Ammon's horn (tissue), 1 donor: ENCODE measurements around the gene PRKD3.
"Not testable (repeated sequence)": the region's sequence is repeated elsewhere in the genome, so short reads cannot be mapped to it uniquely, and the experiment has no call there.

Experiments
- DNase-seq: peaks from one replicate; pipeline ENCODE4 v3.0.0-alpha.2; 2016; ENCODE audit warnings: low spot score

The PRKD3 gene

DNA sequence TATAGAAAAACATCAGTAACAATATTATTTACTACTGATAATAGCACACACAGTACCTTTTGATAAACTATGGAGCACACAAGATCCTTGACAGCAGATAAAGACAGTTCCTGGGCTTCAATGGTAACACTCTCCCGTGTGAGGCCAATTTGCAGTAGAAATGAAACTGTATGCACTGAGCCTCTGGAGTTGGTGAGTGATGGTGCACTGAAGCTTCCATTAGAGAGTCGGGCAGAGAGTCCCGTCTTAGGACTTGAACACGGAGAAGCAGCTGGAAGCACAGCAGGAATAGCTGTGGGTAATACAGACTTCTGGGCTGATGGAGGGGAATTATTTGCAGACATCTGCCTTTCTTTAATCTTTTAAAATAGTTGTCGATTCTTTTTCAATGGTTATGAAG is 8.5 kb downstream of the PRKD3 start:
- DNase-seq: no peak

GRCh38 chr2:37315364-37315763 is 9.3 kb downstream of the PRKD3 start:
- DNase-seq: no peak

- no peak for DNase-seq
Measured at GRCh38 chr2:37307500-37307899, 17.1 kb downstream of the PRKD3 start.

- no peak for DNase-seq
Measured at GRCh38 chr2:37306024-37306423, 18.6 kb downstream of the PRKD3 start.

DNA sequence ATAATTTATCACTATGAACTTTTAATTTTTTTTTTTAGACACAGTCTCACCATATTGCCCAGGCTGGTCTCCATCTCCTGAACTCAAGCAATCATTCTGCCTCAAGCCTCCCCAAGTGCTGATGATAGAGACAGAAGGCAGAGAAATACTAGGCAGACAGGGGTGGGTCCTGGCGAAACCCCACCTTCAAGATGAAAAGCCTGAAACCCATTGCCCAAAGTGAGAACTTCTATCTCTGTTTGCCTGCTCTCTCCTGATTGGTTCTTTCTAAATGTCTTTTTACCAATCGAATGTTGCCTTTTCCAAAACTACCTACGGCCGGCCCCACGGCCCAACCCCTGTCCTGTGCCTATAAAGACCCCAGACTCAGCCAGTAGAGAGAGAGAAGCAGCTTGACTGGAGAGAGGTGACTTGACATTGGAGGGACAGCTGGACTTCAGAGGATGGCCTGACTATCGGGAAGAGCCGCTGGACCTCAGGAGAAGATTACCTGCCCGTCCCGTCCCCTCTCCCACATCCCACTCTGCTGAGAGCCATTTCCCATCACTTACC is 21.9 kb downstream of the PRKD3 start:
- no peak for DNase-seq

DNA sequence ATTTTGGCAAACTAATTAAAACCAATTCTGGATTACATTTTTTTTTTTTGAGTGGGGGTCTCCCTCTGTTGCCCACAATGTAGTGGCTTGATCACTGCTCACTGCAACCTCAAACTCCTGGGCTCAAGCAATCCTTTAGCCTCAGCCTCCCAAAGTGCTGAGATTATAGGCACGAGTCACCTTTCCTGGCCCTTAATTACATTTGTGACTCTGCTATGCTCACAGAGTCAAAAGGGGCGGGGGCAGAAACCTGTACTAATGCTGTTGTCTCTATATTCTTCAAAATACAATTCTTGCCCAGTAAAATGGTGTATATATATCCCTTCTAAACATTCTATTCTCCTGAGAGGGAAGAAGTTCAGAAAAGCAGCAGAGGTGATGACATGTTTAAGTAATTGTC is 23.2 kb downstream of the PRKD3 start:
- no peak for DNase-seq

GRCh38 chr2:37300578-37300977 is 24.1 kb downstream of the PRKD3 start:
- no peak for DNase-seq

DNA sequence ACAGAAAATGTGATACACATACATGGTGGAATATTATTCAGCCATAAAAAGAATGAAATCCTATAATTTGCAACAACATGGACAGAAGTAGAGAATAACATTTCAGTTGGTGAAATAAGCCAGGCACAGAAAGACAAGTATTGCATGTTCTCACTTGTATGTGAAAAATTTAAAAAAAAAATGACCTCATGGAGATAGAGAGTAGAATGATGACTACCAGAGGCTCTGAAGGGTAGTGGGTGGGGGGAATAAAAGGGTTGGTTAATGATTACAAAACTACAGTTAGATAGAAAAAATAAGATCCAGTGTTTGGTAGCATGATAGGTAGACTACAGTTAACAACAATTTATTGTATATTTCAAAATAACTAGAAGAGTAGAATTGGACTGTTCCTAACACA is 24.5 kb downstream of the PRKD3 start:
- no peak for DNase-seq

- DNase-seq: no peak
Measured at GRCh38 chr2:37297632-37298031, 27.0 kb downstream of the PRKD3 start.

DNA sequence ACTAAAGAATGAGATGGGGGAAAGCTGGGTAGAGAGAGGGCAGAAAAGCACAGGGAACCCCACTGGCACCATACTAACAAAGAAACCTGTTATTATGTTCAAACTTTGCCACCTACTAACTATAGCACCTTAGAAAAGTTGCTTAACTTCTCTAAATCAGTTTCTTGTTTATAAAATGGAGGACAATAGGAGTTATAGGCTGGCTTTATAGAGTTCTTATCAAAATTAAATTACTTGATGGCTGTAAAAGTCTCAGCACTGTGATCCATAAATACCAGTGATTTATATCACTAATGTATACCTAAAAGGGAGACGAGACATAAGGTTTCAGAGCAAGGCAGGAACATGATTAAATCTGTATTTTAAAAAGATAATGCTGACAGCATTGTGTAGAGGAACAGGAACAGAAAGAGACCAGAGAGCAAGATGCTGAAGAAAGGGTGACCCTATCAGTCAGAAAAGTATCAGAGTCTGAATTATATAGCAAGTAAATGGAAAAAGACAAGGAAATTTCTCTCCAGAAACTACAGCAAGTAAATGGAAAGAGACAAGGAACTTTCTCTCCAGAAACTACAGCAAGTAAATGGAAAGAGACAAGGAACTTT is 29.1 kb downstream of the PRKD3 start:
- DNase-seq: no peak

DNA sequence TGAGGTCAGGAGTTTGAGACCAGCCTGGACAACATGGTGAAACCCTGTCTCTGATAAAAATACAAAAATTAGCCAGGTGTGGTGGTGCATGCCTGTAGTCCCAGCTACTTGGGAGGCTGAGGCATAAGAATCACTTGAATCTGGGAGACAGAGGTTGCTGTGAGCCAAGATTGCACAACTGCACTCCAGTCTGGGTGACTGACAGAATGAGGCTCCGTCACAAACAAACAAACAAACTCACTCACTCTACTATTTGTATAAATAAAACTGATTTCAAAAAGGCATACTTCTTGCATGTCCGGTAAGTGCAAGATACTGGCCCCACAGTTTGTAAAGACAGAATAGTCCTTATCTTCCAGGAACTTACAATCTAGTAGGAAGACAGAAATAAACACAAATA is 29.8 kb downstream of the PRKD3 start:
- not testable (repeated sequence) for DNase-seq

DNA sequence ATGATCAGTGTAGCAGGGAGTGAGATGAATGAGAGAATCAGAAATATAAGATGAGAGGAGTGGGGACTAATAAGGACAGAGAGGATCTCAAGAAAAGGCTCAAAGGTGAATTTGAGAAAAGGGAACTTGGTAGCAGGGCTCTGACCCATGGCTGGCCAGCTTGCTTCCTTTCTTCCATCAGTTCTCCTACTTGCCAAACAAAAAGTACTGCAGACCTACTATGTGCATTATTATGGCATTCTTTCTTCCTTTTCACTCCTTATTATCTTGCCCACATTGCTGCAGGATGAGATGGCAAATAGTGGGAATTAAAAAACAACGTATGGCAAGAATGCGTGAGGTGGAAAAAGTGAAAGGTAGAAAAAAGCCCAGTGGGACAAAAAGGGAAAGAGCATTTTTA is 33.0 kb downstream of the PRKD3 start:
- DNase-seq: no peak

GRCh38 chr2:37287966-37288365 is 36.7 kb downstream of the PRKD3 start:
- DNase-seq: no peak

DNA sequence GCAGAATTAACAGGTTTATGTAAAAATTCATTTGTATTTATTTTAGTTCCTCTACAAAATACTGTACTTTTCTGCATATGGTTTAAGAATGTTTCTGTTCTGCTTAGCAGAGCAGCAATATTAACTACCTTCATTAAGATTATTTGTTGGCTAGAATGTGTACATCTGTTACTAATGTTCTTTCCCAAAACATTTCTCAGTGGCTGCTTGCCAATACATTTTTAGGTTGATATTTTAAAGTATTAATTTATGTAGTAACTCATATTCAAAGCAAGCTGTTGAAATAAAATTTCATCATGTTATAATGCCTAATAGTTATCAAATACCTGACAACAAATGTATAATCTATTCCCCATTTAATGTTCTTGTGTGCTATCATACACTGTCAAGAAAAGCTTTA is 40.3 kb downstream of the PRKD3 start:
- no peak for DNase-seq

GRCh38 chr2:37283207-37283606 is 41.4 kb downstream of the PRKD3 start:
- no peak for DNase-seq

DNA sequence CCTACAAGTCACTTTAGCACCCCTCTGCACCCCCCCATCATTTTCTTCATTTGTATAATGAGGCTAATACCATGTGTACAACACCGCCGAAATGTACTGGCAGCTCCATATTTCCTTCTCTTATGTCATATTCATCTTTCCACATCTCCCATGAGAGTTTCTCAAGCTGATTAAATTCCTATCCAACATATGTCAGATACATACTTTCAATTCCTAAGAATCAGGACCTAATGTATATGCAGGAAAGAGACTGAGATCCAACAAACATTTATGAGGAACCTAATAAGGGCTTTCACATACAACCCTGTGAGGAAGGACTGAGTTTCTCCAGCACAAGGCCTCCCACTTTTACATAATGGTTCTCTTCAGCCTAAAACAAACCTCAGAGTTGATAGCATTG is 41.9 kb downstream of the PRKD3 start:
- DNase-seq: no peak

DNA sequence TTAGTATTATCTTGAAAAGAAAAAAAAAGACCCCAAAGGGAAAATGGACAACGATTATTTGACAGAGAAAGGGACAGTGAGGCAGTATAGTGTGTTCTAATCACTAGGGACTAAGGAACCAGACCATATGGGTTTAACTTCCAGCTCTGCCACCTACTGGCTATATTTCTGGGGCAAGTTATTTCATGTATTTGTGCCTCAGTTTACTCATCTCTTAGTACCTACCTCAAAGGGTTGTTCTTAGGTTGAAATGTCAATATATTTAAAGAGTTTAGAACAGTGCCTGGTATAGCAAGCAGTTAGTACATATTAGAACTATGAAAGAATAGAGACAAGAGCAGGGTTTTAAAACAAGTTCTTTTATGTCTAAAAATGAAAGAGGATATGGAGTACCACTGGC is 42.7 kb downstream of the PRKD3 start:
- DNase-seq: no peak

- no peak for DNase-seq
Measured at GRCh38 chr2:37276291-37276690, 48.3 kb downstream of the PRKD3 start.
